ENCODE measurements around the gene OR10W1.

The OR10W1 gene

DNA sequence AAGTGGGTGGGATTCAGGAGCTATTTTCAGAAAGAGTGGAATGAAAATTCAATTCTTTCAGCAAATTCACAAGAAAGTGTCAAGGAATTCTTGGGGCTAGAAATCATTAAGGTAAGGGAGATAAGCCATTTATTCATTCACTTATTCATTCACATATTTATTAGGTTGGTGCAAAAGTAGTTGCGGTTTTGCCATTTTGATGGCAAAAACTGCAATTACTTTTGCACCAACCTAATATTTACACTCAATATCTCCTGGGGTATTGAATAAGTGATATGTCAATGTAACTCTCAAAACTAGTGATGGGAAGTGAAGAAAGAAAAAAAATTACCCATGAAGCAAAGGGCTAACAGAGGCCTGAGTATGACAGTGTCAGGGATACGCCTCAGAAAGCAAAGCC, at the start of gene OR10W1:
Gene OR10W1 (minus strand): TSS at position 119 of the 400 bp plus-strand sequence. CDS start 402 bp downstream, outside the sequence.
- TF ChIP-seq EGR1 (IDR thresholded peaks at IDR 0.05) = no peak
- TF ChIP-seq YY1 (IDR thresholded peaks at IDR 0.05; ENCODE audit: low read depth) = no peak
- TF ChIP-seq EP300 (IDR thresholded peaks at IDR 0.05; ENCODE audit: borderline replicate concordance) = no peak
- no peak for TF ChIP-seq ZBTB7A (IDR thresholded peaks at IDR 0.05; ENCODE audit: low read depth)
- no peak for TF ChIP-seq USF1 (IDR thresholded peaks at IDR 0.05)
- TF ChIP-seq CEBPB (IDR thresholded peaks at IDR 0.05) = no peak
- no peak for TF ChIP-seq RAD21 (IDR thresholded peaks at IDR 0.05; ENCODE audit: low read depth)
- no peak for TF ChIP-seq TAF1 (IDR thresholded peaks at IDR 0.05; ENCODE audit: low read depth)
- TF ChIP-seq, protein P1, sequence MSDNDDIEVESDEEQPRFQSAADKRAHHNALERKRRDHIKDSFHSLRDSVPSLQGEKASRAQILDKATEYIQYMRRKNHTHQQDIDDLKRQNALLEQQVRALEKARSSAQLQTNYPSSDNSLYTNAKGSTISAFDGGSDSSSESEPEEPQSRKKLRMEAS (IDR thresholded peaks at IDR 0.05) = no peak

GRCh38 chr11:58316142-58316541, 48.1 kb upstream of the OR10W1 start:
- TF ChIP-seq TAF1 (IDR thresholded peaks at IDR 0.05; ENCODE audit: low read depth) = no peak
- TF ChIP-seq, protein P1 (IDR thresholded peaks at IDR 0.05) = no peak
- no peak for TF ChIP-seq CEBPB (IDR thresholded peaks at IDR 0.05)
- TF ChIP-seq RAD21 (IDR thresholded peaks at IDR 0.05; ENCODE audit: low read depth) = no peak
- TF ChIP-seq USF1 (IDR thresholded peaks at IDR 0.05) = no peak
- TF ChIP-seq ZBTB7A (IDR thresholded peaks at IDR 0.05; ENCODE audit: low read depth) = no peak
- no peak for TF ChIP-seq YY1 (IDR thresholded peaks at IDR 0.05; ENCODE audit: low read depth)
- TF ChIP-seq TCF12 (IDR thresholded peaks at IDR 0.05; ENCODE audit: low read depth) = no peak
- TF ChIP-seq EP300 (IDR thresholded peaks at IDR 0.05; ENCODE audit: borderline replicate concordance) = no peak
- no peak for TF ChIP-seq NFIC (IDR thresholded peaks at IDR 0.05)
- TF ChIP-seq, protein P2, sequence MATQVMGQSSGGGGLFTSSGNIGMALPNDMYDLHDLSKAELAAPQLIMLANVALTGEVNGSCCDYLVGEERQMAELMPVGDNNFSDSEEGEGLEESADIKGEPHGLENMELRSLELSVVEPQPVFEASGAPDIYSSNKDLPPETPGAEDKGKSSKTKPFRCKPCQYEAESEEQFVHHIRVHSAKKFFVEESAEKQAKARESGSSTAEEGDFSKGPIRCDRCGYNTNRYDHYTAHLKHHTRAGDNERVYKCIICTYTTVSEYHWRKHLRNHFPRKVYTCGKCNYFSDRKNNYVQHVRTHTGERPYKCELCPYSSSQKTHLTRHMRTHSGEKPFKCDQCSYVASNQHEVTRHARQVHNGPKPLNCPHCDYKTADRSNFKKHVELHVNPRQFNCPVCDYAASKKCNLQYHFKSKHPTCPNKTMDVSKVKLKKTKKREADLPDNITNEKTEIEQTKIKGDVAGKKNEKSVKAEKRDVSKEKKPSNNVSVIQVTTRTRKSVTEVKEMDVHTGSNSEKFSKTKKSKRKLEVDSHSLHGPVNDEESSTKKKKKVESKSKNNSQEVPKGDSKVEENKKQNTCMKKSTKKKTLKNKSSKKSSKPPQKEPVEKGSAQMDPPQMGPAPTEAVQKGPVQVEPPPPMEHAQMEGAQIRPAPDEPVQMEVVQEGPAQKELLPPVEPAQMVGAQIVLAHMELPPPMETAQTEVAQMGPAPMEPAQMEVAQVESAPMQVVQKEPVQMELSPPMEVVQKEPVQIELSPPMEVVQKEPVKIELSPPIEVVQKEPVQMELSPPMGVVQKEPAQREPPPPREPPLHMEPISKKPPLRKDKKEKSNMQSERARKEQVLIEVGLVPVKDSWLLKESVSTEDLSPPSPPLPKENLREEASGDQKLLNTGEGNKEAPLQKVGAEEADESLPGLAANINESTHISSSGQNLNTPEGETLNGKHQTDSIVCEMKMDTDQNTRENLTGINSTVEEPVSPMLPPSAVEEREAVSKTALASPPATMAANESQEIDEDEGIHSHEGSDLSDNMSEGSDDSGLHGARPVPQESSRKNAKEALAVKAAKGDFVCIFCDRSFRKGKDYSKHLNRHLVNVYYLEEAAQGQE (IDR thresholded peaks at IDR 0.05; ENCODE audit: low read depth) = no peak
- TF ChIP-seq CREB1 (IDR thresholded peaks at IDR 0.05; ENCODE audit: low read depth) = no peak
- TF ChIP-seq FOXM1 (IDR thresholded peaks at IDR 0.05; ENCODE audit: borderline replicate concordance, low read depth) = no peak
- TF ChIP-seq TEAD4 (IDR thresholded peaks at IDR 0.05) = no peak
- no peak for TF ChIP-seq EGR1 (IDR thresholded peaks at IDR 0.05)

- TF ChIP-seq EP300 (IDR thresholded peaks at IDR 0.05; ENCODE audit: borderline replicate concordance) (no peak), CREB1 (IDR thresholded peaks at IDR 0.05; ENCODE audit: low read depth) (no peak), RAD21 (IDR thresholded peaks at IDR 0.05; ENCODE audit: low read depth) (no peak), FOXM1 (IDR thresholded peaks at IDR 0.05; ENCODE audit: borderline replicate concordance, low read depth) (no peak), NFIC (IDR thresholded peaks at IDR 0.05) (no peak), TEAD4 (IDR thresholded peaks at IDR 0.05) (no peak), YY1 (IDR thresholded peaks at IDR 0.05; ENCODE audit: low read depth) (no peak), TCF12 (IDR thresholded peaks at IDR 0.05; ENCODE audit: low read depth) (no peak), ZBTB7A (IDR thresholded peaks at IDR 0.05; ENCODE audit: low read depth) (no peak), TAF1 (IDR thresholded peaks at IDR 0.05; ENCODE audit: low read depth) (no peak), USF1 (IDR thresholded peaks at IDR 0.05) (no peak), EGR1 (IDR thresholded peaks at IDR 0.05) (no peak), CEBPB (IDR thresholded peaks at IDR 0.05) (no peak)
- TF ChIP-seq, protein P2 (IDR thresholded peaks at IDR 0.05; ENCODE audit: low read depth) = no peak
- TF ChIP-seq, protein P1 (IDR thresholded peaks at IDR 0.05) = no peak
Measured at GRCh38 chr11:58301576-58301975, 33.5 kb upstream of the OR10W1 start.

DNA sequence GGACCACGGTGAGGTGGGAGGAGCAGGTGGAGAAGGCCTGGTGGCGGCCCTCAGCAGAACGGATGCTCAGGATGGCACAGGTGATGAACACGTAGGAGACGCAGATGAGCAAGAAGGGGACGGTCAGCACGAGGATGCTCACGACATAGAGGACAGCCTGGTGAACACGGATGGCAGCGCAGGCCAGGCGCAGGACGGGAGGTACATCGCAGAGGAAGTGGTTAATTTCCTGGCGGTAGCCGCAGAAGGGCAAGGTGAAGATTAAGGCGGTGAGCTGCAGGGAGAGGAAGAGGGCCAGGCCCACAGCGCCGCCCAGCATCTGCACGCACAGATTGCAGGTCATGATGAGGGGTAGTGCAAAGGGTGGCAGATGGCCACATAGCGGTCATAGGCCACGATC, 24.0 kb upstream of the OR10W1 start:
- no peak for TF ChIP-seq TEAD4 (IDR thresholded peaks at IDR 0.05)
- TF ChIP-seq TAF1 (IDR thresholded peaks at IDR 0.05; ENCODE audit: low read depth) = no peak
- TF ChIP-seq CREB1 (IDR thresholded peaks at IDR 0.05; ENCODE audit: low read depth) = no peak
- no peak for TF ChIP-seq EGR1 (IDR thresholded peaks at IDR 0.05)
- TF ChIP-seq, protein P1 (IDR thresholded peaks at IDR 0.05) = no peak
- no peak for TF ChIP-seq EP300 (IDR thresholded peaks at IDR 0.05; ENCODE audit: borderline replicate concordance)
- TF ChIP-seq TCF12 (IDR thresholded peaks at IDR 0.05; ENCODE audit: low read depth) = no peak
- TF ChIP-seq YY1 (IDR thresholded peaks at IDR 0.05; ENCODE audit: low read depth) = no peak
- no peak for TF ChIP-seq FOXM1 (IDR thresholded peaks at IDR 0.05; ENCODE audit: borderline replicate concordance, low read depth)
- TF ChIP-seq, protein P2 (IDR thresholded peaks at IDR 0.05; ENCODE audit: low read depth) = no peak
- TF ChIP-seq NFIC (IDR thresholded peaks at IDR 0.05) = no peak
- no peak for TF ChIP-seq CEBPB (IDR thresholded peaks at IDR 0.05)
- TF ChIP-seq ZBTB7A (IDR thresholded peaks at IDR 0.05; ENCODE audit: low read depth) = no peak
- TF ChIP-seq USF1 (IDR thresholded peaks at IDR 0.05) = no peak
- no peak for TF ChIP-seq RAD21 (IDR thresholded peaks at IDR 0.05; ENCODE audit: low read depth)

Measured in Ishikawa (cell line).